Lung (tissue), 12 donors: ENCODE measurements around the gene SLC35F4. TPM values are rescaled to one million over a fixed set of nuclear protein-coding genes. Genes with fewer than 3 reads are reported as not detected.

Experiments
- ATAC-seq: fragments of 200-7000 bp; cut with Tn5 transposase; one replicate; pipeline ENCODE4 v1.9.1; 2020; ENCODE audit warnings: moderate number of reproducible peaks; ENCODE audit not compliant: insufficient read depth, low FRiP score
- DNase-seq, 3 donors: peaks; one replicate each; pipeline ENCODE4 v3.0.0-alpha.2; 2013 to 2017
- H3K27ac ChIP-seq, 2 donors: one replicate each; pipeline ENCODE4 v1.5.1; 2013; ENCODE audit warnings: mild to moderate bottlenecking in 2 of 2, moderate library complexity in 2 of 2, control low read depth in 1 of 2, inconsistent platforms in 1 of 2, low read depth in 1 of 2, low read length in 1 of 2
- H3K27me3 ChIP-seq, 3 donors: one replicate each; pipeline ENCODE4 v1.5.1; 2013; ENCODE audit warnings: low read length in 2 of 3; ENCODE audit not compliant: control insufficient read depth in 3 of 3, insufficient read depth in 3 of 3
- H3K36me3 ChIP-seq, 4 donors: one replicate each; pipeline ENCODE4 v1.5.1; 2013; ENCODE audit warnings: low read length in 4 of 4, mild to moderate bottlenecking in 1 of 4, moderate library complexity in 1 of 4; ENCODE audit not compliant: control insufficient read depth in 4 of 4, insufficient read depth in 4 of 4
- H3K4me1 ChIP-seq, 5 donors: one replicate each; pipeline ENCODE4 v1.5.1; 2013; ENCODE audit warnings: low read length in 5 of 5, mild to moderate bottlenecking in 2 of 5, moderate library complexity in 1 of 5; ENCODE audit not compliant: control insufficient read depth in 5 of 5, insufficient read depth in 5 of 5
- H3K4me3 ChIP-seq: one replicate; pipeline ENCODE4 v1.5.1; 2013; ENCODE audit warnings: mild to moderate bottlenecking, control low read depth, moderate library complexity
- H3K9ac ChIP-seq, 2 donors: one replicate each; pipeline ENCODE4 v1.5.1; 2013; ENCODE audit warnings: low read length in 2 of 2, control low read depth in 1 of 2; ENCODE audit not compliant: insufficient read depth in 1 of 2
- H3K9me3 ChIP-seq, 4 donors: one replicate each; pipeline ENCODE4 v1.5.1; 2013; ENCODE audit warnings: low read length in 3 of 4, mild to moderate bottlenecking in 1 of 4, moderate library complexity in 1 of 4; ENCODE audit not compliant: control insufficient read depth in 4 of 4, insufficient read depth in 3 of 4
- WGBS, 2 donors: extraction: QIAGEN DNeasy Blood & Tissue Kit; methylation state at CpG; one replicate each; pipeline ENCODE4 v1.1.7; 2013; 5-methylcytosine and 5-hydroxymethylcytosine counted together
- polyA plus RNA-seq, 2 donors: library from polyadenylated mRNA; stranded (reverse); fragments of 200-250 nt; gene quantifications; one replicate each; pipeline ENCODE4 v1.2.1, GENCODE V29; 2013
- total RNA-seq, 2 donors: library from RNA; depleted of rRNA in 1 of 2; stranded (reverse); fragments of >200 nt in 1 of 2; gene quantifications; one replicate each; pipeline ENCODE4 v1.2.1, GENCODE V29; 2014 to 2021
- TF ChIP-seq, protein P1 (sequence below): IDR thresholded peaks from 2 replicates; pipeline ENCODE4 v1.5.1; 2012; ENCODE audit warnings: mild to moderate bottlenecking; ENCODE audit errors: control extremely low read depth, extremely low read depth
- donor health status: control.
- donor health status: control.
- donor health status: Bipolar disorder and iron deficiency.
- donor health status: healthy.
- donor health status: DM: yes; HTN: yes; CAD: no.

The SLC35F4 gene
- total and polyA plus RNA-seq, 4 donors: not detected

DNA sequence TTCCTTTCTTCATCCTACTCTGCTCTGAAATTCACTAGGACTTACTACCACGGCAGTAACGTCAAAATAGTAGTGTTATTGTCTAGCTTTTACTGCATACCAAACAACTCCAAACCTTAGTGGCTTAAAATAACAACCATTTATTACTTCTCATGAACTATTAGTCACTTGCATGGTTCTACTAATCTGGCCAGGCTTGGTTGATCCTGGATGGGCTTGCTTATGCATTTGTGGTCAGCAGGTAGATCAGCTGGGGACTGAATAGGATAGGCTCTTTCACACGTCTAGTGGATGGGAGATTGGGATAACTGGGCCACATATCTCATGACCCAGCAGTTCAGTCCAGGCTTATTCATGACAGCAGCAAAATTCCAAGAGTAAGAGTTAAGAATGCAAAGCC, 9.4 kb upstream of the SLC35F4 start:
- DNase-seq (no peak), ATAC-seq (no peak)
- Histone ChIP-seq H3K4me1 (no peaks in the 10 kb centered on the region), H3K4me3 (no peak overlapping the region), H3K27ac (no peak overlapping the region), H3K9ac (no peak overlapping the region), H3K36me3 (no peaks in the 10 kb centered on the region), H3K27me3 (no peaks in the 10 kb centered on the region), H3K9me3 (peaks cover 0 to 3% (median 0%) of the 10 kb centered on the region in 4 donors)
- 75 to 81% methylated on average over 3 of the region's 3 CpGs for WGBS, 2 donors
- TF ChIP-seq, protein P1, sequence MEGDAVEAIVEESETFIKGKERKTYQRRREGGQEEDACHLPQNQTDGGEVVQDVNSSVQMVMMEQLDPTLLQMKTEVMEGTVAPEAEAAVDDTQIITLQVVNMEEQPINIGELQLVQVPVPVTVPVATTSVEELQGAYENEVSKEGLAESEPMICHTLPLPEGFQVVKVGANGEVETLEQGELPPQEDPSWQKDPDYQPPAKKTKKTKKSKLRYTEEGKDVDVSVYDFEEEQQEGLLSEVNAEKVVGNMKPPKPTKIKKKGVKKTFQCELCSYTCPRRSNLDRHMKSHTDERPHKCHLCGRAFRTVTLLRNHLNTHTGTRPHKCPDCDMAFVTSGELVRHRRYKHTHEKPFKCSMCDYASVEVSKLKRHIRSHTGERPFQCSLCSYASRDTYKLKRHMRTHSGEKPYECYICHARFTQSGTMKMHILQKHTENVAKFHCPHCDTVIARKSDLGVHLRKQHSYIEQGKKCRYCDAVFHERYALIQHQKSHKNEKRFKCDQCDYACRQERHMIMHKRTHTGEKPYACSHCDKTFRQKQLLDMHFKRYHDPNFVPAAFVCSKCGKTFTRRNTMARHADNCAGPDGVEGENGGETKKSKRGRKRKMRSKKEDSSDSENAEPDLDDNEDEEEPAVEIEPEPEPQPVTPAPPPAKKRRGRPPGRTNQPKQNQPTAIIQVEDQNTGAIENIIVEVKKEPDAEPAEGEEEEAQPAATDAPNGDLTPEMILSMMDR: no peak

DNA sequence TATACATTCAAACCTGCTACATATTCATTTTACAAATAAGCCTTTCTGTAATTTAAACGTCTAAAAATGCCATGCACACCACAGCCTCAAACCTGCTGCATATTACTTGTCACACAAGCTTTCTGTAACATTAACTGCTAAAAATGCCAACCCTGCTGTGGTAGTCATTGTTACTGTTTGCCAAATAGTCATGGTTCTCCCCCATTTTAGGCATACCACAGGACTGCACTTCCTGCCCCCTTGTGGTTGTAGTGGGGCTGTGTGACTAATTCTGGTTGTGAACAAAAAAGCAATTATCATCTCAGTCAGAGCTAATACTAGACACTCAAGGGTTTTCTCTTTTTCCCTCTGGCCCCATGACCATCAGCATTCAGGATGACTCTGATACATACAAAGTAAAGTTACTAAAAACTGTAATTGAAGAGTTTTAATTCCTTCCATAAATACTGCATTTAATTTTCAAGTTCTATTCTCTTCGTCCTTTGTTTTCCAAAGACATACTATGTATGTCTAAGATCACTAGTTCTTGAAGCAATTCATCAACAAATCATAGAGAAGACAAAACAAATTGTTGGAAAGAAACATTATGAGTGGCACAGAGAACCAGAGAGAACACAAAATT, 5.7 kb upstream of the SLC35F4 start:
- no peak overlapping the region for H3K9ac ChIP-seq
- no peaks in the 10 kb centered on the region for H3K36me3 ChIP-seq
- peaks cover 0 to 8% (median 7%) of the 10 kb centered on the region in 3 donors for H3K27me3 ChIP-seq
- H3K9me3 ChIP-seq: no peaks in the 10 kb centered on the region
- H3K4me1 ChIP-seq: peaks cover 0 to 2% (median 0%) of the 10 kb centered on the region in 5 donors
- no peak overlapping the region for H3K27ac ChIP-seq
- peak in 2 of 3 donors; percentile 14 to 28 for DNase-seq
- 50 to 51% methylated on average over 2 of the region's 2 CpGs for WGBS, 2 donors
- no peak overlapping the region for H3K4me3 ChIP-seq
- peak; percentile 47 for ATAC-seq
- TF ChIP-seq, protein P1: no peak

DNA sequence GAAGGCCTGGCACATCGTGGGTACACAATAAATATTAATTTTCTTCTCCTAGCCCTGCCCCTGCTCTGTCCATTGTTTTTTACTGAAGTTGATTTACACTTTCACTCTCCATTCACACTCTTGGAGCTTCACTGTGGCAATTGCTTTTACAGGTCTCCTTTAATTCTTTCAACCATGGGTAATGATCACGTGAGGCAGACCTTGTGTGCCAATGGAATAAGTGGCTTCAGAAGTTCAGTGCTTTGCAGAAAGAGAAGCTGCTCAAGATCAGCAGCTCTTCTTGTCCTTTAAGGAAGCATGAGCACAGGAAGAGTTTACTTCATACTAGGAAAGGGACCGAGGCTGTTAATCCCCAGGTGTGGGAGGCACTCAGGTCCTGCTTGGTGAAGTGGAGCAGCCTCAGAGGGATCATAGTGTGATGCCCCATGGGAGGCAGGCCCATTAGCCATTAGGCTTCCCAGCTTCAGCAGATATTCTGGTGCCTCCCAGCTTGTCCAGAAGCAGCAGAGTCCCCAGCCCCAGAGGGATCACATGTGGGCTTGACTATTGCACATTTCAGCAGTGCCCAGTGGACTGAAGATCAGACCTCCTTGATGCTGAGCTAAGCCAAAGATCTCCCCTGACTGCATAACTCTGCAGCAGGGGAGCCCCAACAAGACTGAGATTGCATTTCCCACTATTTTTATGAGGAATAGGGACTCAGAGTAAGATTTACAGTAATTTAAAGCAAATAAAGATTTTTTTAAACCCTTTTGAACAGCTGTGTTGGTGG, 5.0 kb upstream of the SLC35F4 start:
- TF ChIP-seq, protein P1: no peak
- no peak for ATAC-seq
- no peak overlapping the region for H3K4me3 ChIP-seq
- H3K4me1 ChIP-seq: peaks cover 0 to 3% (median 0%) of the 10 kb centered on the region in 5 donors
- H3K9me3 ChIP-seq: no peaks in the 10 kb centered on the region
- no peaks in the 10 kb centered on the region for H3K36me3 ChIP-seq
- H3K9ac ChIP-seq: no peak overlapping the region
- no peak for DNase-seq
- WGBS, 2 donors: 40 to 49% methylated on average over 3 of the region's 3 CpGs
- no peak overlapping the region for H3K27ac ChIP-seq
- peaks cover under 1 to 14% (median 13%) of the 10 kb centered on the region in 3 donors for H3K27me3 ChIP-seq
